OCI-LY7 (cell line): ENCODE measurements around the gene TTLL5.

Experiments used
- EZH2phosphoT487 ChIP-seq: fragments of 200-600 bp; sonication (generic); IDR thresholded peaks from 2 replicates; pipeline ENCODE4 v1.6.1; 2018; ENCODE audit warnings: low read depth, borderline replicate concordance, mild to moderate bottlenecking, mixed run types, antibody characterized with exemption, low read length, moderate library complexity, mixed read lengths
- TF ChIP-seq, protein P1 (sequence below): fragments of 200-600 bp; sonication (generic); conservative IDR thresholded peaks from 2 replicates; pipeline ENCODE4 v1.5.1; 2014; ENCODE audit warnings: mild to moderate bottlenecking, antibody characterized with exemption, low read length, moderate library complexity, mixed read lengths

DNA sequence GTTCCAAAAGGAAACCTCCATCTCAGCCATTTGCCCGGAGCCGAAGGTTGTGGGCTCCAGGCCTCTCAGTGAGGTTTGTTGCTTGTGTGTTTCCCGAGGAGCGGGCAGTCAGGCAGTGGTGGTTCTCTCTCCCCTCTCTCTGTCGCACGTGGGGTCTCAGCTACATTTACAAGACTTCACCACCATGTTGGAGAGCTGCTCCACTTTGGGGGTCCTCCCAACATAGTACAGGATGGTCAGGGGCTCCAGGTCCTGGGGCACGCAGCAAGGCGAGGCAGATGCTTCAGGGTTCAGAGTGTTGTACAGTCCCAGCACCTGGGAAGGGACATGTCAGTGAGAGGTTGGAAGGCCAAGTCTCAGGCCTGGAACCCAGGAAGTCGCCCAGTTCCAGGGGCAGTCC, 298.0 kb downstream of the TTLL5 start:
- TF ChIP-seq, protein P1, sequence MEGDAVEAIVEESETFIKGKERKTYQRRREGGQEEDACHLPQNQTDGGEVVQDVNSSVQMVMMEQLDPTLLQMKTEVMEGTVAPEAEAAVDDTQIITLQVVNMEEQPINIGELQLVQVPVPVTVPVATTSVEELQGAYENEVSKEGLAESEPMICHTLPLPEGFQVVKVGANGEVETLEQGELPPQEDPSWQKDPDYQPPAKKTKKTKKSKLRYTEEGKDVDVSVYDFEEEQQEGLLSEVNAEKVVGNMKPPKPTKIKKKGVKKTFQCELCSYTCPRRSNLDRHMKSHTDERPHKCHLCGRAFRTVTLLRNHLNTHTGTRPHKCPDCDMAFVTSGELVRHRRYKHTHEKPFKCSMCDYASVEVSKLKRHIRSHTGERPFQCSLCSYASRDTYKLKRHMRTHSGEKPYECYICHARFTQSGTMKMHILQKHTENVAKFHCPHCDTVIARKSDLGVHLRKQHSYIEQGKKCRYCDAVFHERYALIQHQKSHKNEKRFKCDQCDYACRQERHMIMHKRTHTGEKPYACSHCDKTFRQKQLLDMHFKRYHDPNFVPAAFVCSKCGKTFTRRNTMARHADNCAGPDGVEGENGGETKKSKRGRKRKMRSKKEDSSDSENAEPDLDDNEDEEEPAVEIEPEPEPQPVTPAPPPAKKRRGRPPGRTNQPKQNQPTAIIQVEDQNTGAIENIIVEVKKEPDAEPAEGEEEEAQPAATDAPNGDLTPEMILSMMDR = no peak
- TF ChIP-seq EZH2phosphoT487 = no peak
